Measurements from ENCODE around the gene ASTN1. TPM values are rescaled to one million over a fixed set of nuclear protein-coding genes. Genes with fewer than 3 reads are reported as not detected.

Gene ASTN1
- polyA plus RNA-seq, 4 donors: 1.7 to 2.0 (median 1.8) TPM

DNA sequence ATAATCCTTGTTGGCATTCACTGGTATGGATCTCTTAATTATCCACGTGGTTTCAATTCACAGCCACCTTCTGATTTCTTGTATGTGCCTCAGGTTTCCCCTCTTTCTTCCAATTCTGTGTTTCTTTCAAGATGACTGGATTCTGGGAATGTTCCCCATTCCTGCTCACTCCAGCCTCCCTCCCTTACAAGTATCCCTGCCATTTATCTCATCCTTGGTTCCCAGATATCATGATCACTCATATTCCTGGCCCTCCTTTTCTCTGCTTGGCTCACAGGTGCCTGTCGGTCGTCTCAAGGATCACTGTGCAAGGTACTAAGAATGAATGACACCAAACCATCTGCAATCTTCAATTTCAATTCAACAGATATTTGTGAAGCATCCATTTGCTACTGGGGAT, 279.2 kb downstream of the ASTN1 start:
- DNase-seq (ENCODE audit: low read depth in 4 of 4, low spot score in 3 of 4): no peak

DNA sequence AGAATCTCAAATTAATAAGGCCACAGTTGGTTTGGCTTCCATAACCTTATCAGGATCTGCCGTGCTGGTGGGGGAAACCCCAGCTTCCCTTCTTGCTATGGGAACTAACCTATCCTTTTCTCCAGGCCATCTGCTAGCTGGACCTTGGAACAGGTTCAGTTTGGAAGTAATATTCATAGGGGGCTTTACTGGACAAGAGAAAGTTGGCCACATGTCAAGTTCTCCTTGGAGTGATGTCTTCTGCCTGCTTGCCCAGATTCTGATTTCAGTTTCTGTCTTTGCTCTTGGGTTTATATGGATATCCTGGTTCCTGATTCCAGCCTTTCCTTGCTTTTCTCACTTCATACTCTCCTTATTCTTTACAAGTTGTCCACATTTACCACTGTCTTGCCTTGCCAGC, 279.6 kb downstream of the ASTN1 start:
- DNase-seq (ENCODE audit: low read depth in 4 of 4, low spot score in 3 of 4): no peak

DNA sequence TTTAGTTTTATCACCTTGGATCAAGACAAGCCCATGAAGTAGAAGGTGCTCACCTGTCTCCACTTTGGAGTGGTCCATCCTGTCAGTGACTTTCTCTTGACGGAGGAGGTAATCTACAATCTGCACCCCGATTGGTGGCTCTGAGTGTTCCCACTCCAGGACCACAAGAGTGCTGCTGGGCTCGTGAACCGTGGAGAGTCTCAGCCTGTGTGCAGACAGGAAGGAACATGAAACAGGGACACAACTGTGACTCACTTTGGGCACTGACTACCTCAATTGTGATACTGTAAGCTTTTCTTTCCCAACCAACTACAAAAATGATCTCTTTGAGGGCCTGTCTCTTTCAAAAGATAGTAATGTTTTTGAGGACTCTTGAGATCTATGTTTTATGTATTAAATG, 280.2 kb downstream of the ASTN1 start:
- DNase-seq (ENCODE audit: low read depth in 4 of 4, low spot score in 3 of 4): no peak

DNA sequence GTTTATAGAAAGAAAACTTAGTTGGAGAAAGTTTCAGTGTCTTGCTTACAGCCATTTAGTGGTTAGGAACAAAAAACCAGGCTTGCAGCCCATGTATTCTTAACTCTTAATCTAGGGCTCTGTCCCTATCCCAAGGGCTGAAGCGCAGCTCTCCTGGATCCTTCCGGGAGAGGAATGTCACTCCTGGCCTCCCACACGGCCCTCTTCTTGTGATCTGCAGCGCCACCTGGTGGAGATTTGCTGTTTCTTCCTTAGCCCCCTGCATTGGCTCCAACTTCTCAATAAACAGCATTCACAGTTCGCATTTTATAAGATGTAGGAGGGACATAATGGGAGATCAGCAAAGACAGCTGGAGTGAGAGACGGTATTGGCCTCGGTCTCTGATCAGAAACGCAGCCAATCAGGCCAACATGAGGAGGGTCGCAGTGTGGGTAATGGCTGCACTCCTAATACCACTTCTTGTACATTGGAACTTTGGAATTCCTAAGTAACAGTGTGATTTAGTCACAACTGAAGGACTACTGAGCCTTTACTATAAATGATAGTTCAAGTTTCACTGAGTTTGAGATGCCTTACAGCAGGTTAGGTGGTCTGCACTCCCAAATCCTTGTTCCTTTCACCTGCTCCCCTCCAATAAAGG, 283.4 kb downstream of the ASTN1 start:
- DNase-seq (ENCODE audit: low read depth in 4 of 4, low spot score in 3 of 4): peak; percentile 64 to 79 (median 74)

DNA sequence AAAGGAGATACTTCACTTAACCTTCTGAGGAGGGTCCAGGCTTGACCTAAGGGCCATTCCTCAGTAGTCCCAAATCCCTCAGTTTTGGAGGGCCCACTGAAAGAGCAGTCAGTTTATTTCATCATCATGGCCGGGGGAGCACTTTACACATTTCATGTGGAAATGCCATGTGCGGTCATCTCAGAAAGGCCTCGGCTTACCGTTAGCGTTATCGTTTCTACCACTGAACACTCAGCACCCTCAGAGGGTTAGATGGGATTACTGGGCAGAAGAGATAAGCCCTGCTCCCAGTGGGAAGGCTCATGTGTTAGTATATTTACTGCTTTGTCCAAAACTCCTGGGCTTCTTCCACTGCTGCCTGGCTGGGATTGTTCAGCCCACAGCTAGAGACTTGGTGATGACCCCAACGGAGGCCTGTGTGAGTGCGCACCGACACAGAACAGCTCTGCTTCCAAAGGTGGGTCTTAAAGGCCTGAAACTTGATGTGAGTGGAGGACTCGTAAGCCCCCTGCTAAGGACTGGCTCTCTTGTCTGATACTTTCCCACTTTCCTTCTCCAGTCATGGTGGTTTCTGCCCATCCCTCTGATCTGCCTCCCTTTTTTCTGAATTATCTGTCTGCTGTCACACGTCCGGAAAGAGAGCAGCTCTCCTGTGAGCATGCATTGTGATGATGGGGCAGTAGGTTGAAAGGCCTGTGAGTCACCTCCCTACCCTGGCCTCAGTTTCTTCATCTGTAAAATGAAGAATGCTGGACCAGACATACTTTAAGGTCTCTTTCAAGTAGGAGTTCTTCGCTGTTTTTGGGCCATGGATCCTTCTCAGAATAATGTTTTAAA, 284.5 kb downstream of the ASTN1 start:
- no peak for DNase-seq (ENCODE audit: low read depth in 4 of 4, low spot score in 3 of 4)

DNA sequence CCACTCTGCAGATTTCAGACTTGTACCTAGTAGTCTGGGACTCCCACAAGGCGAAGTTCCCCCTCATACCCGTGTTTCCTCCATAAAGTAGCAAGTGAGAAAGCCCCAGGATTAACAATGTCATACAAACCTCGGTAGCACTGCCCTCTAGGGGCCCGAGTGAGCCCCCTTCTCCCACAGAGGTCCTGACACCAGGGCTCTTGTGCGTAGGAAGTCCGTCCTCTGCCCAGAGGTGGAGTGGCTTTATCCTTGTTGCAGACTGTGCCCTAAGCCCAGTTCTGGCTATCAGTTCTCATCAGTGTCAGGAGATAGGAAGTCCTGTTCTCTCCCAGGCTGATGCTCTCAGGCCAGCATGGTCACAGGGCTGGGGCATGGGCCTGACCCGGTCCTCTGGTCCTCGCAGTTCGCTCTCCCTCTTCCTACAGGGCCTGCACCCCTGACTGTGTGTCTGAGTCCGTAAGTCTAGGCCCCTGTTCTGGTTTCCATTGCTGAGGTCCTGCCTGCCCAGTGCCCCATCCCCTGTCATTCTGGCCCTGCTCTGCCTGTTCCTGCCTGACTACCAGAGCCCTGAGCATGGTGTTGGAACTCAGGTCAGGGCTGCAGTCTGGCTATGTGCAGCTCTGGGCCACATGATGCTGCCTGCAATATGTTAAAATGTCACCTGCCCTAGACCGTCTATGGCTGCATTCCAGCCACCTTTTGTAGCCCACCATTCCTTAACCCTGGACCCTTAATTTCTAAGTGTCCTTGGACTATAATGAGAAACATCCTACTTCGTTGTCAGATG, 285.6 kb downstream of the ASTN1 start:
- DNase-seq (ENCODE audit: low read depth in 4 of 4, low spot score in 3 of 4): no peak

DNA sequence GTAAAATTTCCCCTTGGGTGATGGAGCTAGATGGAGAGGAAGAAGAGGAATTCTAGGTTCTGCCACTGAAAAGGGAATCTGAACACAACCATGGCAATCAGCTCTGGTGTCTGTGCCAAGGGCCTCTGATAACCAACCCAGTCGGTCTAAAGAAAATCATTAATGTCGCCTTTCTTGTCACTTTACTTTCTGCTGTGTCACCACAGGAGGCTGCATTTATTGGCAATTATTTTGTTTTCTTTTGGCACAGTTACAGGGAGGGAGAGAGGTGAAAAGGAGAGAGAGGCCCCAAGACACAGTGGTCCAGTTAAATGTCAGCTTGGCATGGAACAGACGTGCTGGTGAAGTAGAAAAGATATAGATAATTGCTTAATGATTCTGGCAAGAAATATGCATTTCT, 287.0 kb downstream of the ASTN1 start:
- no peak for DNase-seq (ENCODE audit: low read depth in 4 of 4, low spot score in 3 of 4)

DNA sequence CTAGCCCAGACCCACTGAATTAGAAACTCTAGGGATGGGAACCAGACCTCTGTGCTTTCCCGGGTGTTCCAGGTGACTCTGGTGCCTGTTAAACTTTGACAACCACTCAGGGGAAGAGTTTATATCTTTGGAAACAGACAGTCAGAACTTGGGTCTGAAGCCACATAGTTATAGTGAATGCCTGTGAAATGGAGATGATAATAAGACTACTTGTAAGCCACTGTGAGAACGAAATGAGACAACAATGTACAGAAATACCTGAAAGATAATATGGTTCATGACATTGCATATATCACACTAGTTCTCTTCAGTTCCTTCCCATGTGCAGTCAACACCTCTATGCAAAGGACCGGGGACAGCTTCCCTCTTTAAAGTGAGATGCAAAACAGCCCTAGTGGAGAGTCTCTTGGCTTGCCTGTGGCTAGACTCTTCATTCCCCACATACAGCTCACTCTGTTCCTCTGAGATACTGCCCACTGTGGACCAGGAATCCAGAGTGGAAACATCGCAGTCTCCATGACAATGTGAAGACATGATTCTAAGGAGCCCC, 287.5 kb downstream of the ASTN1 start:
- no peak for DNase-seq (ENCODE audit: low read depth in 4 of 4, low spot score in 3 of 4)

DNA sequence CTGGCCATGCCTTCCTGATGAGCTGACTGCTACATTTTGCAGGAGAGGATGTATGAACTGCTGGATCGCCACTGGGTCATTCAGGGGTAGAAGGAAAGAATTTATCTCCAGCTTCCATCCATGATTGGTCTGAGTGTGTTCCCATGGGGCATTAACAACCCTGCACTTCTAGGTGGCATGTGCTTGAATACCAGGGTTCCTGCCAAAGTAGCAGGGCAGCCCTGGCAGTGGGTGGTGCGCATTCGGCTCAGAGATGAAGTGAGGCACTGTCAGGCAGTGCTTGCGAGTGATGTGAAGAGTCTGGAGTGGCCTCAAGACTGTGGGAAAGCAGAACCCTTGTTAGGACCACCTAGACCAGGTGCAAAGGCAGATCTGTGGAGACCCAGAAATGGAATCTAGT, 294.9 kb downstream of the ASTN1 start:
- DNase-seq (ENCODE audit: low read depth in 4 of 4, low spot score in 3 of 4): no peak

DNA sequence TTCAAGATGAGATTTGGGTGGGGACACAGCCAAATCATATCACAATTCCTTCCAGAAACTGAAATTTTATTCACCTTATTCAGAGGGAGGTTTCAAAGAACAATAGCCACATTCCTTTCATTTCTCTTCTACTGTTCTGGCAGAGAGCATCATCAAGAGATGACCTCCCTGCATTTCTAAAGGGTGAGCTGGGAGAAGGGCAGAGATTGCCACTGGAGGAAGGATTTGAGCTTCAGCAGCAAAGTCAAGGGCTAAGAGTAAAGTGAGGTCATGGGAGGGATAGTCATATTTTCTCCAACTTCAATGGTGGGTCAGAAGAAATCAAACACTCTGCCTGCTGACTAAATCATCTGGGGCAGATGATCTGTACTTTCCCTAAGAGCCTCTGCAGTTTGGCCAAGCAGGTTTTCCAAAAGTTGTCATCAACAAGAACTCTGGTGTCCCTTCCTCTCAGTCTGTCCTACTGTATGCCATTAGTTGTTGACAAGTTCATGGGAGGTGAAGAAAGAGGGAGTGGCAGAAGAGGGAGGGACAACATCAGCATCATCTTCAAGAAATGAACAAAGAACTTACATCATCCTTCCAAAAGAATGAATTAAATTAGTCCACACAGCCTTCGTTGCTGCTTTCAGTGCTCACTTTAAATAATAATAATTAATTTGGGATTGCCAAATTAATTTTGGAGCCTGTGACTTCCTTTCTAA, 298.3 kb downstream of the ASTN1 start:
- no peak for DNase-seq (ENCODE audit: low read depth in 4 of 4, low spot score in 3 of 4)

DNA sequence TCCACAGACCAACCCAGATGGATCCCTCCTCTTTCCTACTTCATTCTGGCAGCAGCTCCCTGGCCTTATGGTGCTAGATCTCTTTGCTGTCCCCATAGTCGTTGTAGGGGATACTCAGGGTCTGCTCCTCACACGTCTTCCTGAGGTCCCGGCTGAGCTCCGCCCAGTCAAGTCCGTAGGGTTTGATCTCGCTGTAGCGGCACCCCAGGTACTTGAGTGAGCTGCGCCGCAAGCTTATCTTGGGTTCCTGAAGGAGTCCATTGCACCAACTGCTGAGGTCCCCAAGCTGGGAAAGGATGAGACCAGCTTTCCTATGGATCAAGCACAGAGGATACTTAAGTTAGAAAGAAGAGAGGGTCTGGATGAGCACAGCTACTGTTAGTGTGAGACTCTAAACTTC, 300.3 kb downstream of the ASTN1 start:
- no peak for DNase-seq (ENCODE audit: low read depth in 4 of 4, low spot score in 3 of 4)

DNA sequence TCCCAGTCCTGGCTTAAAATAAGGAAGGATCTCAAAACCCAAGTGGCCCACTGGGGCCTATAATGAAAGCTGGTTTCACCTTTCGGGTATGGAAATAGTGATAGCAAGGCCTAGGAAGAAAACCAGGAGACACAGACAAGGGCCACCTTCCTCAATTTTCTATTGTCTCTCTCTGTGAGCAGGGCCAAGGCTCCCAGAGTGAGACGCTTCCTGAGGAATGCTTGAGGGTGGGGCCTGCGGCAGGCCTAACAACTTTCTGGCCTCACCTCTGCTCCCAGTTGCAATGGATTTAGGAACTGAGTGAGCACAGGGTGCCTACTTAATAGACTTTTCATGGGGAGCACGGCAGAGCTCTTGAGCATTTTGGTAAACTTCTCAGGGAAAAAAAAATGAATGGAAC, 300.9 kb downstream of the ASTN1 start:
- DNase-seq (ENCODE audit: low read depth in 4 of 4, low spot score in 3 of 4): no peak

DNA sequence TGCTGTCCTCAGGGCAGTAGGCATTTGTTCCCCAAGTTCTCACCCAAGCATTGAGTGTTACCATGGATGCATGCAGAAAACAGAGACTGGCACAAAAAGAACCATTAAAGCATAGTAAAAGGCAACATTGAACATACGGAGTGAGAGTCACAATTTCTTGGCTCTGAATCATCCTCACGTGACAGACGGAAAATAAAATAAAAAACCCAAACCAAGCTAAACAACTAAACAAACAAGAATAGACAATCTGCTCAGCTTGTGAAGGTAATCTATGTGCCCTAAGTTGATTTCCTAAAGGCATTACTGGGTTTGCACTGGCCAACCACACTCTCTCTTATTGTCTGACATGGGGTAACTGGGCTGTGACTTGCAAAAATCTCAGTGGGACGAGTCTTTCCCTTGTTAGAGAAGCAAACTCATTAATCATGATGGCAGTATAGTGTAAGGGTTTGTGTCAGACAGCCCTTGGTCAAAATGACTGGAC, 306.0 kb downstream of the ASTN1 start:
- no peak for DNase-seq (ENCODE audit: low read depth in 4 of 4, low spot score in 3 of 4)

DNA sequence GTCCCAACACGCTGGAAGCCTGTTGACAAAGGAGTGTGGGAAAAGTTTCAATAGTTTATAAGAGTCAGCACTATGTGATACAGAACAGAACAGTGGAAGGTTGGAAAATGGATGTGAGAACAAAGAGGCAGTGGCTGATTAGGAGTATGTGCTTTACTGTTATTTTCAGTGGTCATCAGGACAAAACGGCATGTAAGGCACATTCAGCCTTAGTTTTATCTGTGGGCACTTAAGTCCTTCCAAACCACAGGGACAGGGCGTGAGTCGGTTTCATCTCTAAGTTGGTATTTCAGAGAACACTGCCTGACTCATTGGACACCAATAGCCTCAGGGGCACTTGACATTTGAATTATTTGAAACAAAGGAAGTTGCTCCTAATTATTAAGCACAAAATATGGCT, 306.9 kb downstream of the ASTN1 start:
- DNase-seq (ENCODE audit: low read depth in 4 of 4, low spot score in 3 of 4): no peak

DNA sequence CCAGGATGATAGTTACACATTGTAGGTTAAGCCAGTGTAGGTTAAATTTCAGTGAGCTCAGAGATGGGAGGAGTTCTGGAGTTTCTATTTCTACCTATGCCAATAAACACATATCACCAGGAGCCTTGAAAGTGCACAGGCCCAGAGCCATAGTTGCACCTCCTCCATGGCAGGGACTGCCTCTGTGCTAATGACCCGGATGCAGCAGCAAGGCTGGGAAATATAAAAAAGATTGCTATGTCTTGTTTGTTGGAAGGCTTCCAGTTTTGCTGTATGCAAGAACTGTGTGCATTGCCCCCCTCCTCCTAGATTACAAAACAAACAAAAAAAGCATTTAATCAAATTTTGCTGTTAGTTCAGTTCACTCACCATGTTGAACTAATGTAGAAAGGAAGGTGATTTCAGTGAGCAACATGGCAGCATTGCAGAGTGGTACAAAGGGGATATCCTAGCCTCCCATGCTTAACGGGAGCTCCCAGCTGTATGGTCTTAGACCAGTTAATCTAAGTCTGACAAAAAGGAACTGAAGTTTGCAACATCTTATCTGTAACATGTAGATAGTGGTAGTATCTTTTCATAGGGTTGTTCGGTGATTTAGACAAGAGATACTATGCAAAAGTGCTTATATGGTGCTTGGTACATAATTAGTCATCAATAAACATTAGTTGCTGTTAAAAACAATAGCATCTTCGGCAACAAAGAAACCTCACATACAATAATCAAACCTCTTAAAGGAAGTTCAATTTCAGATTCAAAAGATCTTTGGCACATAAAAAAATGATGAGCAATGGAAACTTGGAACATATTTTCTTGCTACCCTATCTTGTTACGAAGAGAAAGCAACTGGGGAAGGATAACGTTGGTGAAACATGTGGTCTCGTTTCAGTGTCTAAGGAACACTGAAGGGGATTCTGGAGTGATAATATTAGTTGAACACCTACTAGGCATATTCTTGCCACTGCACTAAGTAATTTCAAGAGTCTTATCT, 309.5 kb downstream of the ASTN1 start:
- no peak for DNase-seq (ENCODE audit: low read depth in 4 of 4, low spot score in 3 of 4)

DNA sequence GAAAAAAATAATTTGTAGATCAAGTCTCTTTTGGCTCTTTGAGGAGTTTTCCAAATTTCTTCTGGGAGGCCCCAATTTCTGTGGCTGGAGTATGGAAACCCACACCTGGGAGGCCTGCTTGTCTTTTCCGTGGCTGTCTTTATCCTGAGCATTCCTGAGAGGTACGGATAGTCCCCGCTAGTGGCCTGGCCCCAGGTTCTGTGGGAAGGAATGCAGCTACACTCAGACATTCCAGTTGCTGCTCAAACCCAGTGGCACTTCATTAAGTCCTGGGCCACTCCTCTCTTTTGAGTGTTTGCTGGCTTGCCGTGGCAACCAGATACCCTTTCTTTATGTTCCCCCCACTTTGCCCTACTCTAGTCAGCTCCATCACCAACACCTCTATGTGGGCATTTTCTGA, 310.4 kb downstream of the ASTN1 start:
- DNase-seq (ENCODE audit: low read depth in 4 of 4, low spot score in 3 of 4): no peak

DNA sequence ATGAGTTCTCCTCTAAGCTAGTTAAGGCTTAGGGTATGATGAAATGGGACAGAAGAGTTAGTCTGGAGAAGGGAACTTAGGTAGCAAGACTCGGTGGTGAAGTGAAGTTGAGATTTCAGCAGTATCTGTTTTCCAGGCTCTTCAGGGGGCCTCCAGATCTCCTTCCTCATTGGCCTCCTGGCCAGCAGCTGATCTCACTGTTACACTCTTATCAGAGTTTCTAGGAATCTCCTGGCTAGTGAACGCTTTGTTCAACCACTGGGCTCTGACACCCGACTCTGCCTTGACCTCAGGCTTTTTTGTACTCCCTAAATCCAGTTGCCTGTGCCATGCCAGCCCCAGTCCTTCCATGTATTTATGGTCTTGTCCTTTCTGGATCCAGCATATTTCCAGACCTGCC, 311.0 kb downstream of the ASTN1 start:
- DNase-seq (ENCODE audit: low read depth in 4 of 4, low spot score in 3 of 4): no peak

DNA sequence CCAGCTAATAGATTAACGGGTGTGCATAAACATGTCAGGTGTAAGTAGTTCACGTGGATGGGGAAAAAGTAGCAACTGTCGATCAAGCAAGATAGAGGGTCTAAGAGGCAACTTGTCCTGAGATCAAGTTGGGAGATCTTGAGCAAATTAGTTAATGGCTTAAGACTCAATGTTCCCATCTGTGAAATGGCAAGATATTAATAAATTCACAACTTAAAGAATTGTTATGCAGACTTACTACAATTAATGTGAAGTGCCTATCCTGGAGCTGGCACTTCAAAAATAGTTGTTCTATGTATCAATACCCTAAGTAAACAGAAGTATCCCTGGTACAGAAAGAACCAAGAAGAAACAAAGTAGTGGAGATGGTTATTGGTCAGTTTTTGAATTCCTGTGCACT, 312.4 kb downstream of the ASTN1 start:
- DNase-seq (ENCODE audit: low read depth in 4 of 4, low spot score in 3 of 4): no peak

DNA sequence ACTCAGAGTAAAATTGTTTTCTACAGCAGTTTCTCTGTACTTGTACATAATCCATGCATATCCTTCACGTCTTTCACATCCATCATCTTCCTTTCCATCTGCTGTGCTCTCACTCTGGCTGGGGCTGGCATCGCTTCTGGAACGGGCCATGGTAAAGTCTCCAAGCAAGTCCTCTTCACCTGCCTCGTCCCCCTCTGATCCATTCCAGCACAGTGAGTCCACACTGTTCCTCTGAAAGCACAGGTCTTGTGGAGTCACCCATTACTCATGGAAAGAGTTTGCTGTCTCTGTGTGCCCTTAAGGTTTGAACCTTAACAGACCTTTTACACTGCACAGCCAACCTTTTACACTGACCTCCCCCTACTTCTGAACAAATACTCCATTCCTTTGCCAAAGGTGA, 313.6 kb downstream of the ASTN1 start:
- no peak for DNase-seq (ENCODE audit: low read depth in 4 of 4, low spot score in 3 of 4)

Measured in right renal pelvis (tissue), 4 donors.